ENCODE measurements around the gene IL1RAPL1. TPM values are rescaled to one million over a fixed set of nuclear protein-coding genes. Genes with fewer than 3 reads are reported as not detected.

Gene IL1RAPL1
- total and polyA plus RNA-seq, 4 experiments from 2014 or later, result not detected

- ChIA-PET CTCF (ENCODE audit: partially characterized antibody) (no interaction called here), POLR2A (ENCODE audit: partially characterized antibody) (no interaction called here)
- DNase-seq, result no peak
- Mint-ChIP-seq H3K4me3 (no peak overlapping the region), H3K9me3 (peaks cover 2 to 17% (median 5%) of the 10 kb centered on the region in 8 donors), H3K36me3 (no peaks in the 10 kb centered on the region), H3K4me1 (no peaks in the 10 kb centered on the region), H3K27ac (no peak overlapping the region), H3K27me3 (no peaks in the 10 kb centered on the region)
- Histone ChIP-seq H3K4me3 (ENCODE audit: low read length in 2 of 2) (no peak overlapping the region), H3K27me3 (ENCODE audit: insufficient read depth, low read length) (no peaks in the 10 kb centered on the region), H3K9me3 (ENCODE audit: control insufficient read depth in 1 of 2, low read length in 2 of 2) (no peaks in the 10 kb centered on the region), H3K4me1 (ENCODE audit: insufficient read depth, low read length) (no peaks in the 10 kb centered on the region), H3K27ac (ENCODE audit: low read depth, low read length) (no peak overlapping the region), H3K36me3 (ENCODE audit: insufficient read depth, low read length) (no peaks in the 10 kb centered on the region)
- intact Hi-C loops (cut with micrococcal nuclease), result no loop called here
Observed at GRCh38 chrX:28850955-28851354, 263.7 kb downstream of the IL1RAPL1 start.

- Mint-ChIP-seq H3K4me1 (no peaks in the 10 kb centered on the region), H3K27me3 (no peaks in the 10 kb centered on the region), H3K27ac (no peak overlapping the region), H3K36me3 (no peaks in the 10 kb centered on the region), H3K4me3 (no peak overlapping the region), H3K9me3 (peaks cover 1 to 22% (median 5%) of the 10 kb centered on the region in 8 donors)
- H3K36me3 ChIP-seq (ENCODE audit: insufficient read depth, low read length), result no peaks in the 10 kb centered on the region
- H3K9me3 ChIP-seq (ENCODE audit: control insufficient read depth in 1 of 2, low read length in 2 of 2), result no peaks in the 10 kb centered on the region
- DNase-seq, result no peak
- POLR2A ChIA-PET (ENCODE audit: partially characterized antibody), result no interaction called here
- CTCF ChIA-PET (ENCODE audit: partially characterized antibody), result no interaction called here
- H3K27me3 ChIP-seq (ENCODE audit: insufficient read depth, low read length), result no peaks in the 10 kb centered on the region
- intact Hi-C loops (cut with micrococcal nuclease), result no loop called here
- H3K27ac ChIP-seq (ENCODE audit: low read depth, low read length), result no peak overlapping the region
- no peak overlapping the region for H3K4me3 ChIP-seq (ENCODE audit: low read length in 2 of 2)
- H3K4me1 ChIP-seq (ENCODE audit: insufficient read depth, low read length), result no peaks in the 10 kb centered on the region
Observed at GRCh38 chrX:28851871-28852270, 264.6 kb downstream of the IL1RAPL1 start.

- Mint-ChIP-seq H3K9me3 (peaks cover 0 to 19% (median 8%) of the 10 kb centered on the region in 8 donors), H3K4me3 (no peak overlapping the region), H3K4me1 (no peaks in the 10 kb centered on the region), H3K27ac (no peak overlapping the region), H3K27me3 (no peaks in the 10 kb centered on the region), H3K36me3 (no peaks in the 10 kb centered on the region)
- no peak for DNase-seq
- ChIA-PET POLR2A (ENCODE audit: partially characterized antibody) (no interaction called here), CTCF (ENCODE audit: partially characterized antibody) (no interaction called here)
- no peak overlapping the region for H3K27ac ChIP-seq (ENCODE audit: low read depth, low read length)
- H3K36me3 ChIP-seq (ENCODE audit: insufficient read depth, low read length), result no peaks in the 10 kb centered on the region
- H3K27me3 ChIP-seq (ENCODE audit: insufficient read depth, low read length), result no peaks in the 10 kb centered on the region
- H3K9me3 ChIP-seq (ENCODE audit: control insufficient read depth in 1 of 2, low read length in 2 of 2), result no peaks in the 10 kb centered on the region
- intact Hi-C loops (cut with micrococcal nuclease), result no loop called here
- H3K4me1 ChIP-seq (ENCODE audit: insufficient read depth, low read length), result no peaks in the 10 kb centered on the region
- no peak overlapping the region for H3K4me3 ChIP-seq (ENCODE audit: low read length in 2 of 2)
Observed at GRCh38 chrX:28854637-28855036, 267.4 kb downstream of the IL1RAPL1 start.

GRCh38 chrX:28876408-28876807 lies 289.2 kb downstream of the IL1RAPL1 start:
- H3K27ac ChIP-seq (ENCODE audit: low read depth, low read length), result no peak overlapping the region
- Mint-ChIP-seq H3K27ac (no peak overlapping the region), H3K27me3 (no peaks in the 10 kb centered on the region), H3K9me3 (peaks cover 0 to 8% (median 2%) of the 10 kb centered on the region in 8 donors), H3K4me3 (no peak overlapping the region), H3K36me3 (no peaks in the 10 kb centered on the region), H3K4me1 (no peaks in the 10 kb centered on the region)
- H3K27me3 ChIP-seq (ENCODE audit: insufficient read depth, low read length), result no peaks in the 10 kb centered on the region
- H3K36me3 ChIP-seq (ENCODE audit: insufficient read depth, low read length), result no peaks in the 10 kb centered on the region
- no peaks in the 10 kb centered on the region for H3K4me1 ChIP-seq (ENCODE audit: insufficient read depth, low read length)
- no peak overlapping the region for H3K4me3 ChIP-seq (ENCODE audit: low read length in 2 of 2)
- intact Hi-C loops (cut with micrococcal nuclease), result no loop called here
- no peaks in the 10 kb centered on the region for H3K9me3 ChIP-seq (ENCODE audit: control insufficient read depth in 1 of 2, low read length in 2 of 2)
- no peak for DNase-seq
- ChIA-PET CTCF (ENCODE audit: partially characterized antibody) (no interaction called here), POLR2A (ENCODE audit: partially characterized antibody) (no interaction called here)

- Histone ChIP-seq H3K4me3 (ENCODE audit: low read length in 2 of 2) (no peak overlapping the region), H3K36me3 (ENCODE audit: insufficient read depth, low read length) (no peaks in the 10 kb centered on the region), H3K27ac (ENCODE audit: low read depth, low read length) (no peak overlapping the region), H3K9me3 (ENCODE audit: control insufficient read depth in 1 of 2, low read length in 2 of 2) (no peaks in the 10 kb centered on the region), H3K4me1 (ENCODE audit: insufficient read depth, low read length) (no peaks in the 10 kb centered on the region), H3K27me3 (ENCODE audit: insufficient read depth, low read length) (no peaks in the 10 kb centered on the region)
- CTCF ChIA-PET (ENCODE audit: partially characterized antibody), result no interaction called here
- Mint-ChIP-seq H3K36me3 (no peaks in the 10 kb centered on the region), H3K4me1 (no peaks in the 10 kb centered on the region), H3K27me3 (no peaks in the 10 kb centered on the region), H3K9me3 (peaks cover 0 to 13% (median 7%) of the 10 kb centered on the region in 8 donors), H3K27ac (no peak overlapping the region), H3K4me3 (no peak overlapping the region)
- POLR2A ChIA-PET (ENCODE audit: partially characterized antibody), result no interaction called here
- DNase-seq, result no peak
- intact Hi-C loops (cut with micrococcal nuclease), result no loop called here
Observed at GRCh38 chrX:28876901-28877300, 289.7 kb downstream of the IL1RAPL1 start.

- POLR2A ChIA-PET (ENCODE audit: partially characterized antibody), result no interaction called here
- H3K4me3 Mint-ChIP-seq, result no peak overlapping the region
- no peaks in the 10 kb centered on the region for H3K27me3 ChIP-seq (ENCODE audit: insufficient read depth, low read length)
- no peaks in the 10 kb centered on the region for H3K36me3 ChIP-seq (ENCODE audit: insufficient read depth, low read length)
- peaks cover 0 to 13% (median 6%) of the 10 kb centered on the region in 8 donors for H3K9me3 Mint-ChIP-seq
- no peak overlapping the region for H3K27ac ChIP-seq (ENCODE audit: low read depth, low read length)
- no peaks in the 10 kb centered on the region for H3K27me3 Mint-ChIP-seq
- no peak overlapping the region for H3K27ac Mint-ChIP-seq
- CTCF ChIA-PET (ENCODE audit: partially characterized antibody), result no interaction called here
- no peaks in the 10 kb centered on the region for H3K36me3 Mint-ChIP-seq
- no peaks in the 10 kb centered on the region for H3K4me1 ChIP-seq (ENCODE audit: insufficient read depth, low read length)
- DNase-seq, result no peak
- H3K9me3 ChIP-seq (ENCODE audit: control insufficient read depth in 1 of 2, low read length in 2 of 2), result no peaks in the 10 kb centered on the region
- no peak overlapping the region for H3K4me3 ChIP-seq (ENCODE audit: low read length in 2 of 2)
- intact Hi-C loops (cut with micrococcal nuclease), result no loop called here
- H3K4me1 Mint-ChIP-seq, result no peaks in the 10 kb centered on the region
Observed at GRCh38 chrX:28880136-28880535, 292.9 kb downstream of the IL1RAPL1 start.

GRCh38 chrX:28884823-28885222 lies 297.6 kb downstream of the IL1RAPL1 start:
- CTCF ChIA-PET (ENCODE audit: partially characterized antibody), result no interaction called here
- H3K4me1 ChIP-seq (ENCODE audit: insufficient read depth, low read length), result no peaks in the 10 kb centered on the region
- intact Hi-C loops (cut with micrococcal nuclease), result no loop called here
- H3K27ac ChIP-seq (ENCODE audit: low read depth, low read length), result no peak overlapping the region
- no peak overlapping the region for H3K4me3 Mint-ChIP-seq
- POLR2A ChIA-PET (ENCODE audit: partially characterized antibody), result no interaction called here
- H3K27me3 ChIP-seq (ENCODE audit: insufficient read depth, low read length), result no peaks in the 10 kb centered on the region
- no peak overlapping the region for H3K4me3 ChIP-seq (ENCODE audit: low read length in 2 of 2)
- no peak overlapping the region for H3K27ac Mint-ChIP-seq
- DNase-seq, result no peak
- H3K9me3 Mint-ChIP-seq, result peaks cover 0 to 9% (median 3%) of the 10 kb centered on the region in 8 donors
- no peaks in the 10 kb centered on the region for H3K9me3 ChIP-seq (ENCODE audit: control insufficient read depth in 1 of 2, low read length in 2 of 2)
- no peaks in the 10 kb centered on the region for H3K4me1 Mint-ChIP-seq
- H3K27me3 Mint-ChIP-seq, result no peaks in the 10 kb centered on the region
- no peaks in the 10 kb centered on the region for H3K36me3 ChIP-seq (ENCODE audit: insufficient read depth, low read length)
- H3K36me3 Mint-ChIP-seq, result no peaks in the 10 kb centered on the region

GRCh38 chrX:28888416-28888815 lies 301.2 kb downstream of the IL1RAPL1 start:
- no peaks in the 10 kb centered on the region for H3K36me3 ChIP-seq (ENCODE audit: insufficient read depth, low read length)
- H3K27ac Mint-ChIP-seq, result no peak overlapping the region
- ChIA-PET POLR2A (ENCODE audit: partially characterized antibody) (no interaction called here), CTCF (ENCODE audit: partially characterized antibody) (no interaction called here)
- H3K4me3 Mint-ChIP-seq, result no peak overlapping the region
- H3K27me3 Mint-ChIP-seq, result no peaks in the 10 kb centered on the region
- intact Hi-C loops (cut with micrococcal nuclease), result no loop called here
- H3K4me3 ChIP-seq (ENCODE audit: low read length in 2 of 2), result no peak overlapping the region
- H3K27ac ChIP-seq (ENCODE audit: low read depth, low read length), result no peak overlapping the region
- H3K9me3 Mint-ChIP-seq, result no peaks in the 10 kb centered on the region
- no peaks in the 10 kb centered on the region for H3K9me3 ChIP-seq (ENCODE audit: control insufficient read depth in 1 of 2, low read length in 2 of 2)
- H3K4me1 Mint-ChIP-seq, result no peaks in the 10 kb centered on the region
- H3K36me3 Mint-ChIP-seq, result no peaks in the 10 kb centered on the region
- no peaks in the 10 kb centered on the region for H3K4me1 ChIP-seq (ENCODE audit: insufficient read depth, low read length)
- H3K27me3 ChIP-seq (ENCODE audit: insufficient read depth, low read length), result no peaks in the 10 kb centered on the region
- DNase-seq, result no peak

Measured in CD4-positive, alpha-beta memory T cell (primary cell).